ENCODE data around the gene CDC123. TPM values are rescaled to one million over a fixed set of nuclear protein-coding genes. Genes with fewer than 3 reads are reported as not detected.
"Not testable (repeated sequence)": the region's sequence is repeated elsewhere in the genome, so short reads cannot be mapped to it uniquely, and the experiment has no call there.

CDC123 gene
- total RNA-seq, 1 donor: 93.0 TPM

DNA sequence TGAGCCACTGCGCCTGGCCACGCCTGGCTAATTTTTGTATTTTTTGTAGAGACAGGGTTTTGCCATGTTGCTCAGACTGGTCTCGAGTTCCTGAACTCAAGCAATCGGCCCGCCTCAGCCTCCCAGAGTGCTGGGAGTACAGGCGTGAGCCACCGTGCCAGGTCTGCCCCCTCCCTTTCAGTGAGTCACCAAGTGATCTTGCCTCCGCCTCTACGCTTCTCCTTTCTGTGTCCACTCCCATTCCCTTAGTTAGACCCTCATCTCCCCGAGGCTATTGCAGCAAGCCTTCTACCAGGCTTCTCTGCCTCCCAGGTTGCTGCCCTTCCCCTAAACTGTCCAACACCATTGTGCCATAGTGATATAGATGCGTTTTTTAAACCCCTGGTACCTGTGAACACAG is 32.9 kb downstream of the CDC123 start:
- no peak overlapping the region for H3K4me3 ChIP-seq (ENCODE audit: low read depth, low read length)
- TF ChIP-seq, protein P1, sequence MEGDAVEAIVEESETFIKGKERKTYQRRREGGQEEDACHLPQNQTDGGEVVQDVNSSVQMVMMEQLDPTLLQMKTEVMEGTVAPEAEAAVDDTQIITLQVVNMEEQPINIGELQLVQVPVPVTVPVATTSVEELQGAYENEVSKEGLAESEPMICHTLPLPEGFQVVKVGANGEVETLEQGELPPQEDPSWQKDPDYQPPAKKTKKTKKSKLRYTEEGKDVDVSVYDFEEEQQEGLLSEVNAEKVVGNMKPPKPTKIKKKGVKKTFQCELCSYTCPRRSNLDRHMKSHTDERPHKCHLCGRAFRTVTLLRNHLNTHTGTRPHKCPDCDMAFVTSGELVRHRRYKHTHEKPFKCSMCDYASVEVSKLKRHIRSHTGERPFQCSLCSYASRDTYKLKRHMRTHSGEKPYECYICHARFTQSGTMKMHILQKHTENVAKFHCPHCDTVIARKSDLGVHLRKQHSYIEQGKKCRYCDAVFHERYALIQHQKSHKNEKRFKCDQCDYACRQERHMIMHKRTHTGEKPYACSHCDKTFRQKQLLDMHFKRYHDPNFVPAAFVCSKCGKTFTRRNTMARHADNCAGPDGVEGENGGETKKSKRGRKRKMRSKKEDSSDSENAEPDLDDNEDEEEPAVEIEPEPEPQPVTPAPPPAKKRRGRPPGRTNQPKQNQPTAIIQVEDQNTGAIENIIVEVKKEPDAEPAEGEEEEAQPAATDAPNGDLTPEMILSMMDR (IDR thresholded peaks at IDR 0.05; ENCODE audit: insufficient read depth, low read length): no peak
- DNase-seq (ENCODE audit: low read depth): no peak

DNA sequence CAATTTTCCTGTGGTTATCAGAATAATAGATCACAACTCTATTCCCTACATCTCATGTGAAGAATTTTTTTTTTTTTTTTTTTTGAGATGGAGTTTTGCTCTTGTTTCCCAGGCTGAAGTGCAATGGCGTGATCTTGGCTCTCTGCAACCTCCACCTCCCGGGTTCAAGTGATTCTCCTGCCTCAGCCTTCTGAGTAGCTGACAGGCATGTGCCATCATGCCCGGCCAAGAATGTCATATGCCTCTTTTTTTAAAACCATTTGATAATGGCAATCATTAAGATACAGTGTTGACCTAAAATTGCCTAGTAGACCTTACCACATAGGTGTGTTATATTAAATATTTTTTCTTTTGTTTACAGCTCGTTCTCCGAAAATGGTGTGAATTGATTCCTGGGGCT is 38.7 kb downstream of the CDC123 start:
- H3K4me3 ChIP-seq (ENCODE audit: low read depth, low read length); DNase-seq (ENCODE audit: low read depth): not testable (repeated sequence)

DNA sequence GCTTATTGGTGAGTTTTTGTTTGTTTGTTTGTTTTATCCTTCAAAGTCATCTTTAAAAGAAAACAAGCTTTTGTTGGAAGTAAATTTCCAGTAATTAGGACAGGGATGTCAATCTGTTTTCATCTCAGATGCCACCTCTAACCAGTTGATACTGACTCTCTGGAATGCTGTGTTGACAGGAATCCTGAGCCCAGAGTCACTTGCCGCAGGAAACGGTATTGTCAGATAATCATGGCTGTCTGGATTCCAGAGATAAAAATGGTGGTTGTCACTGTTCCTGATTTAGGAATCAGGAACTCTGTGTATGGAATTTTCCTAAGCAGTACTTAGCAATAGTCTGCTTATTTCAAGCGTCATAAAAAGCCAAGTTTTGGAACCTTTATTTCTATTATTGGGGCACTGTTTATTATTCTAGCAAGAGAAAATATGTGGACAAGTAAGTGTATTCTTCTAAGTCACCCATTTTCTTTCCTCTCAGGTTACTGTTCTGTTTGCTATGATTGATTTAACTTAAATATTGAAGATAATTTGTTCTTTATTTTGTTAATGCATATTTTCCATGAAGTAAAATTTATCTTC is 39.2 kb downstream of the CDC123 start:
- no peak overlapping the region for H3K4me3 ChIP-seq (ENCODE audit: low read depth, low read length)
- TF ChIP-seq, protein P1 (IDR thresholded peaks at IDR 0.05; ENCODE audit: insufficient read depth, low read length): no peak
- no peak for DNase-seq (ENCODE audit: low read depth)

DNA sequence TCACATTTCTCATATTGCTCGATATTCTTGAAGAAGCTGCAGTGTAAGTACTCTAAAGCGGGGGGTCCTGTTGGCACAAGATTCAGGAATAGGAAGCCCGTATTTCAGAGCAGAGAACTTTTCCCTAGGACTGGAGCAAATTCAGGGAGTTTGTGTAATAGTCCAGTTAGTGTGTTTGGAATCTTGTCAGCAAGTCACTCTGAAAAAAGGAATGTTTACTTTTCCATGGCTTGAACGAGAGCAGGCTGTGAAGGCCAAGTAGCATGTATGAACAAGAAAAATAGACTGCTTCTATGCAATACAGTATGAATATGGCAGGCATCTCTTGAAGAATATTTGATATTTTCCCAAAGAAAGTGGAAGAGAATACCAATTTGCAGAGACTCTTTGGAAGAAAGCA is 39.8 kb downstream of the CDC123 start:
- TF ChIP-seq, protein P1 (IDR thresholded peaks at IDR 0.05; ENCODE audit: insufficient read depth, low read length): no peak
- peak; percentile 43 for DNase-seq (ENCODE audit: low read depth)
- H3K4me3 ChIP-seq (ENCODE audit: low read depth, low read length): no peak overlapping the region

DNA sequence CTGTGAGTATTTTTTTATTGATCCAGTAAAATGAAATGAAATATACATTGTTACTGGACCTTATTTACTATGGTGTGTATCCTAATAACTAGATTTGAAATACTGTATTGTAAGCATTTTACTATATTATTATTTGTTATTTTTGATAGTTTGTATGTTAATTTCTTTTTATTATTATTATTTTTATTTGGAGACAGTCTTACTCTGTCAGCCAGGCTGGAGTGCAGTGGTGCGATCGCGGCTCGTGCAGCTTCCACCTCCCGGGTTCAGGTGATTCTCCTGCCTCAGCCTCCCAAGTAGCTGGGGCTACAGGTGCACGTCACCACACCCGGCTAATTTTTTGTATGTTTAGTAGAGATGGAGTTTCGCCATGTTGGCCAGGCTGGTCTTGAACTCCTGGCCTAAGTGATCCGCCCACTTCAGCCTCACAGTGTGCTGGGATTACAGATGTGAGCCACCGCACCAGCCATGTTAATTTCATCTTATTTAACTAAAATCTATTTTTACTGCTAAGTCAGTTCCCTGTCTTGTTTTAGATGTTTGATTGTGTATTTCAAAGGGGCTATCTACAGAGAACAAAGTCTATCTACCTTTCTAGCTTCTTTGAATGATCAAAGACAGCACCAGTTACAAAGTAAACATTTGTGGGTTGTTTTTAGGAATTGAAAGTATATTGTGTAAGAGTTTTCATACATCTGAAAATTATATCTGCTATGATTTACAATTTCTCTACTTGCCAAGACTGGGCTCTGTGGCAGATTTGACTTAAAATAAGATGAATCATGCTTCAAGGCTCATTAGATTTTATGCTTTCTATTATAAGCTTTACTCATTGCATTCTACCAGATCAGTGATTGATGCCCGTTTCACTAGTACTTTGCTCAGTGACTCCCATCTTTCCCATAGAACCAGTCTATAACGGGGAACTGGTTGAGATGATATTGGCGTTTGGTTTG is 41.6 kb downstream of the CDC123 start:
- TF ChIP-seq, protein P1 (IDR thresholded peaks at IDR 0.05; ENCODE audit: insufficient read depth, low read length): no peak
- no peak for DNase-seq (ENCODE audit: low read depth)
- H3K4me3 ChIP-seq (ENCODE audit: low read depth, low read length): no peak overlapping the region

DNA sequence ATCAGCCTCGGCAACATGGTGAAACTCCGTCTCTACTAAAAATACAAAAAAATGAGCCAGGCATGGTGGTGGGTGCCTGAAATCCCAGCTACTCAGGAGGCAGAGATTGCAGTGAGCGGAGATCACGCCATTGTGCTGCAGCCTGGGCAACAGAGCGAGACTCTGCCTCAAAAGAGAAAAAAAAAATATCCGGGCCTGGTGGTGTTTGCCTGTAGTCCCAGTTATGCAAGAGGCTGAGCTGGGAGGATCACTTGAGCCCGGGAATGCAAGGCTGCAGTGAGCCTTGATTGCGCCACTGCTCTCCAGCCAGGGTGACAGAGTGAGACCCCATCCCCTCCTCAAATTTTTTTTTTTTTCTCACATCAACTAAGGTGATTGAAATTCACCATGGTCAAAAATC is 42.8 kb downstream of the CDC123 start:
- no peak for DNase-seq (ENCODE audit: low read depth)
- TF ChIP-seq, protein P1 (IDR thresholded peaks at IDR 0.05; ENCODE audit: insufficient read depth, low read length): no peak
- H3K4me3 ChIP-seq (ENCODE audit: low read depth, low read length): no peak overlapping the region

DNA sequence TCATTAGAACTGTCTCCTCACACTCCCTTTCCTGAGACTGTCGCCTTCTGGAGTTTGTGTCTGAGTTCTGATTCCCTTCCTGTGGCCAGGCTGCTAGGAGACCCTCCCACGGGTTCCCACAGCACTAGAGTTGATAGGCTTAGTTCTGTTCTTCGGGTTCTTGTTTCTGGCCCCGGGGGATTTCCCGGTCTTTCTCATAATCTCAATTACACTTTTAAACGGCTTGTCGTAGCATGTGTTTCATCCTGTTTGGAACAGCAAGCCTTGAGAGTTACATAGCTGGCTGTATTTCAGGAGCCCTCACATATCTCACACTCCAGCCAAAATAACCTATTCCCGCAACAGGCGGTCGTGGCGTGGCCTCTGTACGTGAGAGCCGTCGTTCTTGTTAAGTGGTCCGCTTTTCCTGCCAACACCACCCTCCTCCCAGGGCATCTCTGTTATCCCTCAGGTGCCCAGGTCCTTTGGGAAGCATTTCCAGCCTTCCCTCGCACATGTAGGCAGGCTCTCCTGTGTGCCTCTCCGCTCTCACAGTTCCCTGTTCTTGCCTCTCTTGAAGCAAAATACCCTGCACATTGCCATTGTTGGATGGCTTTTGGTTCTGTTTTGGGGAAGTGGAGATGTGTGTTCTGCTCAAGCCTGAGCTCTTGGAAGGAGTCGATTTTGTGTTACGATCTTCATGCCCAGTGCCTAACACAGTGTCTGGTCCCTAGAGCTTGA is 46.0 kb downstream of the CDC123 start:
- H3K4me3 ChIP-seq (ENCODE audit: low read depth, low read length): no peak overlapping the region
- no peak for DNase-seq (ENCODE audit: low read depth)
- TF ChIP-seq, protein P1 (IDR thresholded peaks at IDR 0.05; ENCODE audit: insufficient read depth, low read length): no peak

All from fibroblast of the aortic adventitia (primary cell).